Activated naive CD4-positive, alpha-beta T cell treated with anti-CD3 and anti-CD28 coated beads, Interleukin-2, amount 50 U/mL, for 72 hours (primary cell): ENCODE measurements around the gene PLEKHB1. TPM values are rescaled to one million over a fixed set of nuclear protein-coding genes. Genes with fewer than 3 reads are reported as not detected.
"Not testable (repeated sequence)": the region's sequence is repeated elsewhere in the genome, so short reads cannot be mapped to it uniquely, and the experiment has no call there.

Experiments
- ATAC-seq, 2 donors: fragments of 150-1000 bp; cut with Tn5 transposase; 2 replicates each; pipeline ENCODE4 v1.10.0; 2021; ENCODE audit warnings: mild to moderate bottlenecking in 2 of 2, moderate library complexity in 2 of 2
- DNase-seq, 2 donors: peaks; one replicate each; pipeline ENCODE4 v3.0.0; 2021 to 2022; ENCODE audit warnings: low spot score in 2 of 2
- H3K27ac Mint-ChIP-seq, 2 donors: one replicate each; pipeline ENCODE4 v1.8.0; 2022; ENCODE audit warnings: mild to moderate bottlenecking in 2 of 2, mixed read lengths in 2 of 2
- H3K36me3 Mint-ChIP-seq, 2 donors: one replicate each; pipeline ENCODE4 v1.8.0; 2022; ENCODE audit warnings: mixed read lengths in 2 of 2
- H3K9me3 Mint-ChIP-seq, 2 donors: one replicate each; pipeline ENCODE4 v1.8.0; 2022; ENCODE audit warnings: mixed read lengths in 2 of 2
- total RNA-seq, 2 donors: library from RNA; stranded (reverse); gene quantifications; one replicate each; pipeline ENCODE4 v1.2.3, GENCODE V29; 2022

PLEKHB1 gene
- total RNA-seq, 2 donors from 2014 or later, result 16.4 to 19.9 TPM

DNA sequence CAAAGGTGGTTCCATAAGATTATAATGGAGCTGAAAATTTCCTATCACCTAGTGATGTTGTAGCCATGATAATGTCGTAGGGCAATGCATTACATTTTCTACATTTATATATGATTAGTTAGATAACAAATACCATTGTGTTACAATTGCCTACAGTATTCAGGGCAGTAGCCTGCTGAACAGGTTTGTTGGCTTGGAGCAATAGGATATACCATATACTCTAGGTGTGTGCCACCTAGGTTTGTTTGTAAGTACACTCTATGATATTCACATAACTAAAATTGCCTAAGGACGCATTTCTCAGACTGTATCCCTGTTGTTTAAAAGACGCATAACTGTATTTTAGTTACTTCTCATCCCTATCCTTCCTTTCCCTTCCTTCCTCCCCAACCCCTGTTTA is 13.6 kb downstream of the PLEKHB1 start:
- Mint-ChIP-seq H3K36me3 (no peaks in the 10 kb centered on the region), H3K9me3 (no peaks in the 10 kb centered on the region), H3K27ac (no peak overlapping the region)
- no peak for ATAC-seq
- no peak for DNase-seq

DNA sequence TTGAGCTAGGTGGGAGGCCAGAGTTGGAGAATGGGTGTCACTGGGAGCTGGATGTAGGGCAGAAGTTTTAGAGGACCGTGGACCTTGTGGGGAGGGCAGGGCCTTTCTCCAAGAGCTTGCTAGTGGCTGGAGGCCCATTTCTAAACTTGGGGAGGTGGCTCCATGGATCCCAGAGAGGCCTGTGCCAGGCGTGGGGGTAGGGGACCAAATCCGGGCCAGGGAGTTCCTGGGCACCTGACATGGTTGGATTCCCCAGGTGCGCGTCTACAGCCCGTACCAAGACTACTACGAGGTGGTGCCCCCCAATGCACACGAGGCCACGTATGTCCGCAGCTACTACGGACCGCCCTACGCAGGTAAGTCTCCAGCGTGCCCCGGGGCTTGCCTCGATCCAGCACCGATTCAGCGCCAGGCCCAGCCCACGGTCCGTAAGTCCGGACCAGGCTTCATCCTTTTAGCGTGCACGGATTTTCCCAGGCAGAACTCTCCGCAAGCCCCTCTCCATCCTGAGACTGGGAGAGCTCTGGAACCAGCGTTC is 14.2 kb downstream of the PLEKHB1 start:
- H3K36me3 Mint-ChIP-seq, result no peaks in the 10 kb centered on the region
- peak; percentile 31 to 35 for ATAC-seq
- no peaks in the 10 kb centered on the region for H3K9me3 Mint-ChIP-seq
- no peak overlapping the region for H3K27ac Mint-ChIP-seq
- DNase-seq, result no peak

- no peaks in the 10 kb centered on the region for H3K9me3 Mint-ChIP-seq
- ATAC-seq (peak; percentile 91 to 95), DNase-seq (peak; percentile 83 to 95)
- no peak overlapping the region for H3K27ac Mint-ChIP-seq
- H3K36me3 Mint-ChIP-seq, result no peaks in the 10 kb centered on the region
These were observed 14.8 kb downstream of the PLEKHB1 start for GRCh38 chr11:73661035-73661628.

- Mint-ChIP-seq H3K27ac (peak overlapping the region in 1 of 2 donors; percentile 66), H3K9me3 (no peaks in the 10 kb centered on the region), H3K36me3 (no peaks in the 10 kb centered on the region)
- ATAC-seq (peak in 1 of 2 donors; percentile 19), DNase-seq (no peak)
These were observed 16.2 kb downstream of the PLEKHB1 start for GRCh38 chr11:73662445-73663157.

- DNase-seq (no peak), ATAC-seq (no peak)
- Mint-ChIP-seq H3K9me3 (no peaks in the 10 kb centered on the region), H3K27ac (peak overlapping the region in 1 of 2 donors; percentile 36), H3K36me3 (no peaks in the 10 kb centered on the region)
These were observed 17.5 kb downstream of the PLEKHB1 start for GRCh38 chr11:73663604-73664495.

GRCh38 chr11:73664877-73665276 is 18.5 kb downstream of the PLEKHB1 start:
- no peak for DNase-seq
- Mint-ChIP-seq H3K27ac (no peak overlapping the region), H3K36me3 (no peaks in the 10 kb centered on the region)

GRCh38 chr11:73667891-73668290 is 21.5 kb downstream of the PLEKHB1 start:
- no peak overlapping the region for H3K27ac Mint-ChIP-seq

More at GRCh38 chr11:73664877-73665276, 18.5 kb downstream of the PLEKHB1 start:
- ATAC-seq, result no peak
- no peaks in the 10 kb centered on the region for H3K9me3 Mint-ChIP-seq

DNA sequence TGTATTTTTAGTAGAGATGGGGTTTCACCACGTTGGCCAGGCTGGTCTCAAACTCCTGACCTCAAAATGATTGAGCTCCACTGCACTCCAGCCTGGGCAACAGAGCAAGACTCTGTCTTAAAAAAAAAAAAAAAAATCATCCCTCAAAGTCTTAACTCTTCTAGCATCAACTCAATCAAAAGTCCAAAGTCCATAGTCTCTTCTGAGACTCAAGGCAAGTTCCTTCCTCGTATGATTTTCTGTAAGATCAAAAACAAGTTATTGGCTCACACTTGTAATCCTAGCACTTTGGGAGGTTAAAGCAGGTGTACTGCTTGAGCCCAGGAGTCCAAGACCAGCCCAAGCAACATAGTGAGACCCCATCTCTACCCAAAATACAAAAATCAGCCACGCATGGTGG is 24.4 kb downstream of the PLEKHB1 start:
- no peak for ATAC-seq
- Mint-ChIP-seq H3K9me3 (no peaks in the 10 kb centered on the region), H3K27ac (no peak overlapping the region), H3K36me3 (no peaks in the 10 kb centered on the region)
- no peak for DNase-seq

More at GRCh38 chr11:73667891-73668290, 21.5 kb downstream of the PLEKHB1 start:
- ATAC-seq (no peak), DNase-seq (no peak)
- Mint-ChIP-seq H3K36me3 (no peaks in the 10 kb centered on the region), H3K9me3 (no peaks in the 10 kb centered on the region)

- DNase-seq (no peak), ATAC-seq (peak in 1 of 2 donors; percentile 32)
- Mint-ChIP-seq H3K27ac (no peak overlapping the region), H3K9me3 (no peaks in the 10 kb centered on the region), H3K36me3 (no peaks in the 10 kb centered on the region)
These were observed 25.3 kb downstream of the PLEKHB1 start for GRCh38 chr11:73671701-73672100.

DNA sequence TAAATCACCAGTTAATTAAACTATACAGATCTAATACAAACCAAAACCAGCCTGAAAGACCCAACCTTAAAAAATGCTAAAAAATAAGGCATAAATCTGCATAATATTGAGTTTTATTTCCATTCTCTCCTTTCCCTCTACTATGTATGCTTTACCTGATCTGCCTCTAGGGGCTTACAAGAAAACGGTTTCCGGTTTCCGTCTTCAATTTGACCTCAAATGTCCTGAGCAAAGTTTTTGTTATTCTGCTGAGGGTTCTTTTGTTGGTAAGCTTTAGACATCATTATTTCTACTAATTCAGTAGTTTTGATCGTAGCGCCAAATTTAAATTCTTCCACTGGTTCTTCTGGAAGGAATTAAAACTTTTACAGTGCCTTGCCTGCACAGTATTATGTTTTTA is 30.2 kb downstream of the PLEKHB1 start:
- not testable (repeated sequence) for H3K36me3 Mint-ChIP-seq, H3K27ac Mint-ChIP-seq, H3K9me3 Mint-ChIP-seq, DNase-seq, ATAC-seq

DNA sequence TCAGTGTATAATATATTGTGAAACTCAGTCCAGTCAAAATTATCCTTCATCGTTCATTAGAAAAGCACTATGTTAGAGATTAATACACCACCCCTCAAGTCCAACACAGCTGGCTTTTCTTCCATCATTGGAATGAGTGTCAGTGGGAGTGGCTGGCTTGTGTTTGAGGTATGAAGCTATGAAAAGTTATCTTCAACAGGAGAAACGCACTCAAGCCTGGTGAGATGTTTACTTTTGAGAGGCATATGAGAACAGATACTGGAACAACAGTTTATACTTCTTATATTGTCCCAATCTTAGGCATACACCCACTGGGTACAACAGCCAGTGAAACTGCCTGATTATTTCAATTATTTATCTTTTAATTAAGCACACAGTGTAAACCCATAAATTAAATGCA is 34.3 kb downstream of the PLEKHB1 start:
- Mint-ChIP-seq H3K27ac (no peak overlapping the region), H3K9me3 (no peaks in the 10 kb centered on the region), H3K36me3 (no peaks in the 10 kb centered on the region)
- ATAC-seq (no peak), DNase-seq (no peak)

DNA sequence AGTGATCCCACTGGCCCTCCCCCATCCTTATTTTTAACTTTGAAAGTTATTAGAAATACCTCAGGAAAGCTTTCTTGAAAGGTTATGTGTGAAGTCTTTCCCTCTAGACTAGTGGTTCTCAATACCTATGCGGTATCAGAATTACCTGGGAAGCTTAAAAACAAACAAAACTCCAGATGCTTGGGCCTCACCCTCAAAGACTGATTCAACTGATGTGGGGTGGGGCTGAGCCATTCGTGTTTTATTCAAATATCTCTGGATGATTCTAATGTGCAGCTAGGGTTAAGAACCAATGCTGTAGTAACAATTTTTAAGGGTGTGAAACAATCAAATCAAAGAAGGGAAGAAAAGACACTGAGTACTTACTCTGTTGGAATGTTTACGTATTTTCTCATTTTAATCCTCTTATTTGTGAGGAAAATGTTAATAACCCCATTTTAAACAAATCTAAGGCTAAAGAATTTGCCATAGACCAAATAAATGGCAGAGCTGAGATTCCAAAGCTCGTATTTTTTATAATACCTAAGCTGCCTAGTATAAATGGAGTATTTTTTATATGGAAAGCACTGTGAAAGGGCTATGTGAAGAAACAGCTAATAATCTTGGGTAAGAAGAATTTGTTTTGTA is 47.6 kb downstream of the PLEKHB1 start:
- Mint-ChIP-seq H3K27ac (no peak overlapping the region), H3K9me3 (no peaks in the 10 kb centered on the region), H3K36me3 (no peaks in the 10 kb centered on the region)
- DNase-seq (no peak), ATAC-seq (no peak)

- no peak for ATAC-seq
- DNase-seq, result no peak
- no peaks in the 10 kb centered on the region for H3K9me3 Mint-ChIP-seq
- H3K36me3 Mint-ChIP-seq, result no peaks in the 10 kb centered on the region
- H3K27ac Mint-ChIP-seq, result no peak overlapping the region
These were observed 58.7 kb downstream of the PLEKHB1 start for GRCh38 chr11:73705053-73705452.

GRCh38 chr11:73710964-73711363 is 64.6 kb downstream of the PLEKHB1 start:
- Mint-ChIP-seq H3K36me3 (no peaks in the 10 kb centered on the region), H3K27ac (no peak overlapping the region), H3K9me3 (no peaks in the 10 kb centered on the region)
- DNase-seq (no peak), ATAC-seq (no peak)
